Sigmoid colon (tissue), 7 donors: ENCODE data around the gene MAD1L1. TPM values are rescaled to one million over a fixed set of nuclear protein-coding genes. Genes with fewer than 3 reads are reported as not detected.
A peak's percentile ranks its signal among the peaks of the same experiment; 100 is the strongest.

Experiments
- DNase-seq: peaks from one replicate; pipeline ENCODE4 v3.0.0-alpha.2; 2019
- H3K27ac ChIP-seq, 4 donors: fragments of 200-600 bp; sonication (generic); one replicate each; pipeline ENCODE4 v1.5.1; 2016 to 2019; ENCODE audit warnings: mild to moderate bottlenecking in 1 of 4
- H3K27me3 ChIP-seq, 3 donors: fragments of 200-600 bp; sonication (generic); one replicate each; pipeline ENCODE4 v1.5.1; 2019; ENCODE audit warnings: mild to moderate bottlenecking in 1 of 3
- H3K36me3 ChIP-seq, 4 donors: fragments of 200-600 bp; sonication (generic); one replicate each; pipeline ENCODE4 v1.5.1; 2016 to 2019
- H3K4me1 ChIP-seq, 4 donors: fragments of 200-600 bp; sonication (generic); one replicate each; pipeline ENCODE4 v1.5.1; 2017 to 2019
- H3K4me3 ChIP-seq, 4 donors: fragments of 200-600 bp; sonication (generic); one replicate each; pipeline ENCODE4 v1.5.1; 2017 to 2019; ENCODE audit warnings: mild to moderate bottlenecking in 2 of 4, moderate library complexity in 1 of 4
- H3K9me3 ChIP-seq, 4 donors: fragments of 200-600 bp in 3 of 4; sonication (generic) in 3 of 4; one replicate each; pipeline versions ENCODE4 v1.5.1 to v1.6.1; 2013 to 2019
- EP300 ChIP-seq, 4 donors: sonication (generic); formaldehyde crosslinking; IDR thresholded peaks; one replicate each; pipeline ENCODE4 v1.6.1; 2017; ENCODE audit warnings: antibody characterized with exemption in 4 of 4
- POLR2A ChIP-seq, 2 donors: fragments of 450-650 bp; IDR thresholded peaks; one replicate each; pipeline ENCODE4 v1.6.1; 2016; ENCODE audit warnings: antibody characterized with exemption in 2 of 2, mild to moderate bottlenecking in 2 of 2, moderate library complexity in 2 of 2
- POLR2AphosphoS5 ChIP-seq, 4 donors: sonication (generic); formaldehyde crosslinking; IDR thresholded peaks; one replicate each; pipeline ENCODE4 v1.6.1; 2017; ENCODE audit warnings: antibody characterized with exemption in 4 of 4
- WGBS, 2 donors: extraction: QIAGEN DNeasy Blood & Tissue Kit; methylation state at CpG; one replicate each; pipeline ENCODE4 v1.1.7; 2013; 5-methylcytosine and 5-hydroxymethylcytosine counted together
- intact Hi-C: fragments of 100-400 bp; cut with DNase I; formaldehyde crosslinking; loops from one replicate; pipeline ENCODE4 v1.15.1; 2023
- polyA plus RNA-seq, 3 donors: library from polyadenylated mRNA; stranded (reverse); fragments of 200-250 nt; gene quantifications; one replicate each; pipeline ENCODE4 v1.2.3, GENCODE V29; 2013
- total RNA-seq, 4 donors: library from RNA; depleted of rRNA; stranded (reverse); fragments of >200 nt; gene quantifications; one replicate each; pipeline ENCODE4 v1.1.0, GENCODE V29; 2016
- TF ChIP-seq, protein P1 (sequence below), 4 experiments: fragments of 450-650 bp in 3 of 4; fragments of 200-600 bp in 1 of 4; IDR thresholded peaks; one replicate each; pipeline ENCODE4 v1.5.1; 2016 to 2019; ENCODE audit warnings: antibody characterized with exemption in 4 of 4, mild to moderate bottlenecking in 3 of 4, moderate library complexity in 2 of 4
- donor health status: healthy with polysubstance abuse.
- donor health status: Bipolar disorder and iron deficiency.
- donor health status: healthy.

MAD1L1 gene
- total and polyA plus RNA-seq, 7 donors = 10.2 to 38.4 (median 20.6) TPM

GRCh38 chr7:2105917-2106316 is 126.8 kb downstream of the MAD1L1 start:
- Histone ChIP-seq H3K27ac (no peak overlapping the region), H3K4me1 (peaks cover 0 to 41% (median 37%) of the 10 kb centered on the region in 4 donors), H3K4me3 (no peak overlapping the region), H3K27me3 (no peaks in the 10 kb centered on the region), H3K36me3 (no peaks in the 10 kb centered on the region), H3K9me3 (no peaks in the 10 kb centered on the region)
- WGBS, 2 donors = 91 to 92% methylated on average over 16 to 17 of the region's 17 CpGs
- intact Hi-C loops = loop anchor here (5.0 to 10.0 kb wide), 2 partner anchors 66 to 249 kb away; partner anchors contain the start of gene EIF3B
- TF ChIP-seq POLR2AphosphoS5 (IDR thresholded peaks at IDR 0.05) (no peak), EP300 (IDR thresholded peaks at IDR 0.05) (no peak), POLR2A (IDR thresholded peaks at IDR 0.05) (no peak)
- TF ChIP-seq, protein P1, sequence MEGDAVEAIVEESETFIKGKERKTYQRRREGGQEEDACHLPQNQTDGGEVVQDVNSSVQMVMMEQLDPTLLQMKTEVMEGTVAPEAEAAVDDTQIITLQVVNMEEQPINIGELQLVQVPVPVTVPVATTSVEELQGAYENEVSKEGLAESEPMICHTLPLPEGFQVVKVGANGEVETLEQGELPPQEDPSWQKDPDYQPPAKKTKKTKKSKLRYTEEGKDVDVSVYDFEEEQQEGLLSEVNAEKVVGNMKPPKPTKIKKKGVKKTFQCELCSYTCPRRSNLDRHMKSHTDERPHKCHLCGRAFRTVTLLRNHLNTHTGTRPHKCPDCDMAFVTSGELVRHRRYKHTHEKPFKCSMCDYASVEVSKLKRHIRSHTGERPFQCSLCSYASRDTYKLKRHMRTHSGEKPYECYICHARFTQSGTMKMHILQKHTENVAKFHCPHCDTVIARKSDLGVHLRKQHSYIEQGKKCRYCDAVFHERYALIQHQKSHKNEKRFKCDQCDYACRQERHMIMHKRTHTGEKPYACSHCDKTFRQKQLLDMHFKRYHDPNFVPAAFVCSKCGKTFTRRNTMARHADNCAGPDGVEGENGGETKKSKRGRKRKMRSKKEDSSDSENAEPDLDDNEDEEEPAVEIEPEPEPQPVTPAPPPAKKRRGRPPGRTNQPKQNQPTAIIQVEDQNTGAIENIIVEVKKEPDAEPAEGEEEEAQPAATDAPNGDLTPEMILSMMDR (IDR thresholded peaks at IDR 0.05) = no peak
- no peak for DNase-seq

- TF ChIP-seq POLR2AphosphoS5 (IDR thresholded peaks at IDR 0.05) = no peak
- no peak for TF ChIP-seq POLR2A (IDR thresholded peaks at IDR 0.05)
- no peak for TF ChIP-seq EP300 (IDR thresholded peaks at IDR 0.05)
- TF ChIP-seq, protein P1 (IDR thresholded peaks at IDR 0.05) = no peak
- peak overlapping the region in 3 of 4 donors; percentile 69 to 77 (median 74) for H3K27ac ChIP-seq
- no peaks in the 10 kb centered on the region for H3K36me3 ChIP-seq
- H3K9me3 ChIP-seq = no peaks in the 10 kb centered on the region
- WGBS, 2 donors = 86 to 92% methylated on average over 13 of the region's 13 CpGs
- intact Hi-C loops = loop anchor here (5.0 to 10.0 kb wide), 2 partner anchors 67 to 250 kb away; partner anchors contain the start of gene EIF3B
- DNase-seq = no peak
- H3K27me3 ChIP-seq = no peaks in the 10 kb centered on the region
- no peak overlapping the region for H3K4me3 ChIP-seq
- H3K4me1 ChIP-seq = peaks cover 0 to 34% (median 31%) of the 10 kb centered on the region in 4 donors
Measured at GRCh38 chr7:2105280-2105679, 127.5 kb downstream of the MAD1L1 start.

- no peak overlapping the region for H3K4me3 ChIP-seq
- TF ChIP-seq, protein P1 (IDR thresholded peaks at IDR 0.05) = no peak
- TF ChIP-seq POLR2AphosphoS5 (IDR thresholded peaks at IDR 0.05) = peak in 1 of 4 donors; percentile 2
- no peaks in the 10 kb centered on the region for H3K27me3 ChIP-seq
- H3K36me3 ChIP-seq = no peaks in the 10 kb centered on the region
- intact Hi-C loops = loop anchor here (1.0 to 10.0 kb wide), 4 partner anchors 53 to 250 kb away; partner anchors contain the start of gene EIF3B
- 81 to 83% methylated on average over 14 of the region's 14 CpGs for WGBS, 2 donors
- H3K27ac ChIP-seq = peak overlapping the region; percentile 56 to 77 (median 72)
- DNase-seq = no peak
- peaks cover 0 to 32% (median 29%) of the 10 kb centered on the region in 4 donors for H3K4me1 ChIP-seq
- H3K9me3 ChIP-seq = no peaks in the 10 kb centered on the region
Measured at GRCh38 chr7:2104716-2105115, 128.0 kb downstream of the MAD1L1 start.

- H3K27ac ChIP-seq = peak overlapping the region; percentile 56 to 77 (median 72)
- no peaks in the 10 kb centered on the region for H3K36me3 ChIP-seq
- H3K9me3 ChIP-seq = no peaks in the 10 kb centered on the region
- intact Hi-C loops = loop anchor here (1.0 to 10.0 kb wide), 3 partner anchors 53 to 251 kb away; partner anchors contain the start of gene EIF3B
- peaks cover 0 to 32% (median 27%) of the 10 kb centered on the region in 4 donors for H3K4me1 ChIP-seq
- peak overlapping the region in 3 of 4 donors; percentile 15 to 24 (median 23) for H3K4me3 ChIP-seq
- WGBS, 2 donors = 46 to 59% methylated on average over 27 of the region's 27 CpGs
- TF ChIP-seq EP300 (IDR thresholded peaks at IDR 0.05) (peak in 2 of 4 donors; percentile 34 to 69), POLR2A (IDR thresholded peaks at IDR 0.05) (no peak), POLR2AphosphoS5 (IDR thresholded peaks at IDR 0.05) (peak; percentile 34 to 73 (median 62))
- TF ChIP-seq, protein P1 (IDR thresholded peaks at IDR 0.05) = peak; percentile 65 to 82 (median 76)
- no peaks in the 10 kb centered on the region for H3K27me3 ChIP-seq
- peak; percentile 97 for DNase-seq
Measured at GRCh38 chr7:2104107-2104710, 128.5 kb downstream of the MAD1L1 start.
